Natural killer cell treated with Interleukin-12 subunit alpha and Interleukin-12 subunit beta and Interleukin-15 and Interleukin-18, amount 100 ng/mL, for 72 hours (primary cell): ENCODE results near the gene FADS3. TPM values are rescaled to one million over a fixed set of nuclear protein-coding genes. Genes with fewer than 3 reads are reported as not detected.

Source experiments
- ATAC-seq, 2 donors: fragments of 150-1000 bp; cut with Tn5 transposase in 1 of 2; sonication (Bioruptor Pico), chemical (Tn5 transposase) in 1 of 2; 2 replicates each; pipeline ENCODE4 v1.10.0; 2021
- DNase-seq: peaks from one replicate; pipeline ENCODE4 v3.0.0; 2022; ENCODE audit warnings: low spot score
- H3K27ac Mint-ChIP-seq, 2 donors: 1 replicate in 1 of 2; 2 replicates in 1 of 2; pipeline ENCODE4 v1.8.0; 2022; ENCODE audit warnings: mixed read lengths in 2 of 2, mild to moderate bottlenecking in 1 of 2, moderate library complexity in 1 of 2
- H3K27me3 Mint-ChIP-seq, 2 donors: 1 replicate in 1 of 2; 2 replicates in 1 of 2; pipeline ENCODE4 v1.8.0; 2022; ENCODE audit warnings: mixed read lengths in 2 of 2
- H3K36me3 Mint-ChIP-seq: one replicate; pipeline ENCODE4 v1.8.0; 2022; ENCODE audit warnings: mixed read lengths
- H3K4me1 Mint-ChIP-seq, 2 donors: 1 replicate in 1 of 2; 2 replicates in 1 of 2; pipeline ENCODE4 v1.8.0; 2022; ENCODE audit warnings: low read depth in 2 of 2, mixed read lengths in 2 of 2, mild to moderate bottlenecking in 1 of 2
- H3K4me3 Mint-ChIP-seq: one replicate; pipeline ENCODE4 v1.8.0; 2022; ENCODE audit warnings: mixed read lengths
- H3K9me3 Mint-ChIP-seq: 2 replicates; pipeline ENCODE4 v1.8.0; 2022; ENCODE audit warnings: mixed read lengths
- total RNA-seq, 2 donors: library from RNA; stranded (reverse); gene quantifications; one replicate each; pipeline ENCODE4 v1.2.3, GENCODE V29; 2022

The FADS3 gene
- total RNA-seq, 2 donors from 2014 or later = 13.2 to 14.0 TPM

GRCh38 chr11:61846362-61847020, 44.9 kb downstream of the FADS3 start:
- Mint-ChIP-seq H3K9me3 (no peaks in the 10 kb centered on the region), H3K4me3 (no peak overlapping the region), H3K27ac (peak overlapping the region in 1 of 2 donors; percentile 26), H3K27me3 (no peaks in the 10 kb centered on the region), H3K4me1 (no peaks in the 10 kb centered on the region), H3K36me3 (no peaks in the 10 kb centered on the region)
- DNase-seq (no peak), ATAC-seq (no peak)

- H3K36me3 Mint-ChIP-seq = no peaks in the 10 kb centered on the region
- no peak overlapping the region for H3K27ac Mint-ChIP-seq
- H3K27me3 Mint-ChIP-seq = no peaks in the 10 kb centered on the region
- no peak for ATAC-seq
- no peaks in the 10 kb centered on the region for H3K9me3 Mint-ChIP-seq
- no peak for DNase-seq
- H3K4me3 Mint-ChIP-seq = no peak overlapping the region
- H3K4me1 Mint-ChIP-seq = no peaks in the 10 kb centered on the region
These were observed 46.3 kb downstream of the FADS3 start for GRCh38 chr11:61844909-61845565.

GRCh38 chr11:61842528-61842820, 48.9 kb downstream of the FADS3 start:
- no peak overlapping the region for H3K4me3 Mint-ChIP-seq
- no peak overlapping the region for H3K27ac Mint-ChIP-seq
- H3K4me1 Mint-ChIP-seq = no peaks in the 10 kb centered on the region
- ATAC-seq (no peak), DNase-seq (no peak)
- no peaks in the 10 kb centered on the region for H3K9me3 Mint-ChIP-seq
- no peaks in the 10 kb centered on the region for H3K36me3 Mint-ChIP-seq
- H3K27me3 Mint-ChIP-seq = no peaks in the 10 kb centered on the region

- ATAC-seq = no peak
- Mint-ChIP-seq H3K27ac (peak overlapping the region in 1 of 2 donors; percentile 35), H3K9me3 (no peaks in the 10 kb centered on the region), H3K4me1 (no peaks in the 10 kb centered on the region), H3K36me3 (no peaks in the 10 kb centered on the region), H3K27me3 (no peaks in the 10 kb centered on the region), H3K4me3 (no peak overlapping the region)
- DNase-seq = no peak
These were observed 49.5 kb downstream of the FADS3 start for GRCh38 chr11:61841636-61842527.

GRCh38 chr11:61840371-61840770, 51.0 kb downstream of the FADS3 start:
- Mint-ChIP-seq H3K27ac (no peak overlapping the region), H3K4me3 (no peak overlapping the region), H3K9me3 (no peaks in the 10 kb centered on the region), H3K27me3 (no peaks in the 10 kb centered on the region), H3K4me1 (peaks cover 6 to 8% of the 10 kb centered on the region in 2 donors), H3K36me3 (no peaks in the 10 kb centered on the region)
- ATAC-seq (no peak), DNase-seq (no peak)

GRCh38 chr11:61839742-61840141, 51.6 kb downstream of the FADS3 start:
- ATAC-seq = no peak
- H3K27me3 Mint-ChIP-seq = no peaks in the 10 kb centered on the region
- H3K36me3 Mint-ChIP-seq = no peaks in the 10 kb centered on the region
- H3K27ac Mint-ChIP-seq = no peak overlapping the region
- peaks cover 11 to 12% of the 10 kb centered on the region in 2 donors for H3K4me1 Mint-ChIP-seq
- H3K9me3 Mint-ChIP-seq = no peaks in the 10 kb centered on the region
- H3K4me3 Mint-ChIP-seq = no peak overlapping the region
- DNase-seq = no peak

GRCh38 chr11:61838921-61839320, 52.4 kb downstream of the FADS3 start:
- Mint-ChIP-seq H3K4me3 (no peak overlapping the region), H3K36me3 (no peaks in the 10 kb centered on the region), H3K27me3 (no peaks in the 10 kb centered on the region), H3K27ac (no peak overlapping the region), H3K4me1 (peaks cover 17 to 20% of the 10 kb centered on the region in 2 donors), H3K9me3 (no peaks in the 10 kb centered on the region)
- DNase-seq (no peak), ATAC-seq (no peak)

- Mint-ChIP-seq H3K4me3 (no peak overlapping the region), H3K27ac (no peak overlapping the region), H3K4me1 (peaks cover 21 to 24% of the 10 kb centered on the region in 2 donors), H3K27me3 (no peaks in the 10 kb centered on the region), H3K36me3 (no peaks in the 10 kb centered on the region), H3K9me3 (no peaks in the 10 kb centered on the region)
- ATAC-seq (no peak), DNase-seq (no peak)
These were observed 52.8 kb downstream of the FADS3 start for GRCh38 chr11:61838501-61838900.

- Mint-ChIP-seq H3K9me3 (no peaks in the 10 kb centered on the region), H3K27me3 (no peaks in the 10 kb centered on the region), H3K27ac (no peak overlapping the region), H3K4me1 (peaks cover 27 to 30% of the 10 kb centered on the region in 2 donors), H3K36me3 (no peaks in the 10 kb centered on the region), H3K4me3 (no peak overlapping the region)
- no peak for DNase-seq
- no peak for ATAC-seq
These were observed 53.8 kb downstream of the FADS3 start for GRCh38 chr11:61837411-61838005.

GRCh38 chr11:61836193-61836592, 55.2 kb downstream of the FADS3 start:
- peaks cover 27 to 37% of the 10 kb centered on the region in 2 donors for H3K4me1 Mint-ChIP-seq
- ATAC-seq (no peak), DNase-seq (no peak)
- peak overlapping the region; percentile 92 to 93 for H3K27ac Mint-ChIP-seq
- no peaks in the 10 kb centered on the region for H3K9me3 Mint-ChIP-seq
- no peaks in the 10 kb centered on the region for H3K27me3 Mint-ChIP-seq
- H3K4me3 Mint-ChIP-seq = no peak overlapping the region
- H3K36me3 Mint-ChIP-seq = no peaks in the 10 kb centered on the region

- peak; percentile 99 for ATAC-seq
- Mint-ChIP-seq H3K36me3 (no peaks in the 10 kb centered on the region), H3K27me3 (no peaks in the 10 kb centered on the region), H3K4me1 (peaks cover 41 to 51% of the 10 kb centered on the region in 2 donors), H3K9me3 (no peaks in the 10 kb centered on the region), H3K4me3 (peak overlapping the region; percentile 56), H3K27ac (peak overlapping the region; percentile 92 to 93)
- peak; percentile 91 for DNase-seq
These were observed 56.9 kb downstream of the FADS3 start for GRCh38 chr11:61834278-61835048.

- Mint-ChIP-seq H3K36me3 (no peaks in the 10 kb centered on the region), H3K27ac (peak overlapping the region; percentile 92 to 93), H3K4me1 (peaks cover 44 to 55% of the 10 kb centered on the region in 2 donors)
These were observed 57.4 kb downstream of the FADS3 start for GRCh38 chr11:61833926-61834277.

GRCh38 chr11:61833471-61833870, 57.9 kb downstream of the FADS3 start:
- H3K36me3 Mint-ChIP-seq = no peaks in the 10 kb centered on the region
- peaks cover 44 to 55% of the 10 kb centered on the region in 2 donors for H3K4me1 Mint-ChIP-seq
- H3K27ac Mint-ChIP-seq = peak overlapping the region; percentile 92 to 93
- ATAC-seq (no peak), DNase-seq (no peak)
- H3K4me3 Mint-ChIP-seq = peak overlapping the region; percentile 55
- no peaks in the 10 kb centered on the region for H3K9me3 Mint-ChIP-seq
- H3K27me3 Mint-ChIP-seq = no peaks in the 10 kb centered on the region

More at GRCh38 chr11:61833926-61834277, 57.4 kb downstream of the FADS3 start:
- Mint-ChIP-seq H3K4me3 (peak overlapping the region; percentile 55), H3K27me3 (no peaks in the 10 kb centered on the region), H3K9me3 (no peaks in the 10 kb centered on the region)
- ATAC-seq = no peak
- no peak for DNase-seq
